Nephron progenitor cell (in vitro differentiated cells): Measurements from ENCODE around the gene MLX.
A peak's percentile ranks its signal among the peaks of the same experiment; 100 is the strongest.

ENCODE experiments used
- DNase-seq: peaks from one replicate; pipeline ENCODE4 v3.0.0; 2021
- H3K27ac Mint-ChIP-seq: 2 replicates; pipeline ENCODE4 v1.8.0; 2021; ENCODE audit warnings: mild to moderate bottlenecking, moderate library complexity, mixed read lengths
- H3K27me3 Mint-ChIP-seq: 2 replicates; pipeline ENCODE4 v1.8.0; 2021; ENCODE audit warnings: mild to moderate bottlenecking, low read depth, mixed read lengths; ENCODE audit not compliant: poor library complexity
- H3K36me3 Mint-ChIP-seq: 2 replicates; pipeline ENCODE4 v1.8.0; 2021; ENCODE audit warnings: low read depth, mixed read lengths
- H3K4me1 Mint-ChIP-seq: 2 replicates; pipeline ENCODE4 v1.8.0; 2021; ENCODE audit warnings: mixed read lengths
- H3K4me3 Mint-ChIP-seq: 2 replicates; pipeline ENCODE4 v1.8.0; 2021; ENCODE audit warnings: mild to moderate bottlenecking, moderate library complexity, mixed read lengths
- H3K9me3 Mint-ChIP-seq: 2 replicates; pipeline ENCODE4 v1.8.0; 2021; ENCODE audit warnings: mild to moderate bottlenecking, moderate library complexity, mixed read lengths
- TF ChIP-seq, protein P1 (sequence below): fragments of 200-600 bp; sonication (generic); IDR thresholded peaks from 2 replicates; pipeline ENCODE4 v1.5.0; 2021; ENCODE audit warnings: antibody characterized with exemption

Gene MLX

DNA sequence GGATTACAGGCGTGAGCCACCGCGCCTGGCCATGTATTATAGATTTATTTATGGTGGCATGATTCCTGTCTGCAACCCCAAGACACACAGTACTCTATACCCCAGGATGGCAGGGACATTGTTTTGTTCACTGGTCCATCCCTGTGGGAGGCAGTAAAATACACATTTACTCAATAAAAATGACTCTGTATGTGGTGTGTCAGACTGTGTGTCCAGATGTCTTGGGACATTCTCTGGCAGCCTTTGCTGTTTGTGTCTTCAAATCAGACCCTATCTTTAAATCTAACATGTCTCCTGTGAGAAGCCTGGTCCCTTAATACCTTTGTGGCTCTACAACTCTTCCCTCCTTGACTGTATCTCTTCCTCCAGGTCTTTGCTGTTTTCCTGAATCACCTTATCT lies 6.7 kb upstream of the MLX start:
- Mint-ChIP-seq H3K36me3 (no peaks in the 10 kb centered on the region), H3K4me3 (peak overlapping the region; percentile 70), H3K9me3 (no peaks in the 10 kb centered on the region), H3K27me3 (no peaks in the 10 kb centered on the region), H3K4me1 (peaks cover 51% of the 10 kb centered on the region), H3K27ac (peak overlapping the region; percentile 40)
- DNase-seq = no peak
- TF ChIP-seq, protein P1, sequence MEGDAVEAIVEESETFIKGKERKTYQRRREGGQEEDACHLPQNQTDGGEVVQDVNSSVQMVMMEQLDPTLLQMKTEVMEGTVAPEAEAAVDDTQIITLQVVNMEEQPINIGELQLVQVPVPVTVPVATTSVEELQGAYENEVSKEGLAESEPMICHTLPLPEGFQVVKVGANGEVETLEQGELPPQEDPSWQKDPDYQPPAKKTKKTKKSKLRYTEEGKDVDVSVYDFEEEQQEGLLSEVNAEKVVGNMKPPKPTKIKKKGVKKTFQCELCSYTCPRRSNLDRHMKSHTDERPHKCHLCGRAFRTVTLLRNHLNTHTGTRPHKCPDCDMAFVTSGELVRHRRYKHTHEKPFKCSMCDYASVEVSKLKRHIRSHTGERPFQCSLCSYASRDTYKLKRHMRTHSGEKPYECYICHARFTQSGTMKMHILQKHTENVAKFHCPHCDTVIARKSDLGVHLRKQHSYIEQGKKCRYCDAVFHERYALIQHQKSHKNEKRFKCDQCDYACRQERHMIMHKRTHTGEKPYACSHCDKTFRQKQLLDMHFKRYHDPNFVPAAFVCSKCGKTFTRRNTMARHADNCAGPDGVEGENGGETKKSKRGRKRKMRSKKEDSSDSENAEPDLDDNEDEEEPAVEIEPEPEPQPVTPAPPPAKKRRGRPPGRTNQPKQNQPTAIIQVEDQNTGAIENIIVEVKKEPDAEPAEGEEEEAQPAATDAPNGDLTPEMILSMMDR = no peak

DNA sequence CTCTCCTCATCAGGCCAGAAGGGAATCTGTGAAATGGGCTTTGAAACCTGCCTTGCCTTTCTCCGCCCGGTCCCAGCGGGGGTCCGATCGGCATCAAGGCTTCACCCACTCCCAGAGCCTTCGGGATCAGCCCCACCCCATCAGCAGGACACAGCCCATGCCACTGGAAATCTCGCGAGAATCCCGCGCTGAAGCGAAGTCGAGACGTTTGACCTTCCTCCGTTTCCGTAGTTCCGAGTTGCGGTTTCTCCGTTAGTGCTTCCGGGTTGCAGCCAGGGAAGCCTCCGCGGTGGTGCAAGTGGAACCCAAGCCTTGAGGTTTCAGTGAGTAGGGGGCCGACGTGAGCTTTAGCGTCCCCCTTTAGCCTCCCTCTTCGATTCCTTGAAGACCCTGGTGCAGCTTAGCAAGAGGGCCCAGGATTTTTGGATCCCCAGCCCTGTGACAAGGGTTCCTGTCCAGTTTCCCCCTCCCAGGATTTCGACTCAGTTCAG lies 5.0 kb upstream of the MLX start, which contains the start of gene COASY:
Gene COASY, plus strand, starts transcription at position 252 of the 491 bp plus-strand sequence. CDS start 475 bp downstream, outside the sequence.
- Mint-ChIP-seq H3K9me3 (no peaks in the 10 kb centered on the region), H3K4me3 (peak within 1 kb of the TSS; percentile 90), H3K27ac (peak within 1 kb of the TSS; percentile 85), H3K4me1 (peaks cover 40% of the 10 kb centered on the region), H3K36me3 (no peaks in the 10 kb centered on the region), H3K27me3 (no peaks in the 10 kb centered on the region)
- TF ChIP-seq, protein P1 = no peak
- peak; percentile 85 for DNase-seq

DNA sequence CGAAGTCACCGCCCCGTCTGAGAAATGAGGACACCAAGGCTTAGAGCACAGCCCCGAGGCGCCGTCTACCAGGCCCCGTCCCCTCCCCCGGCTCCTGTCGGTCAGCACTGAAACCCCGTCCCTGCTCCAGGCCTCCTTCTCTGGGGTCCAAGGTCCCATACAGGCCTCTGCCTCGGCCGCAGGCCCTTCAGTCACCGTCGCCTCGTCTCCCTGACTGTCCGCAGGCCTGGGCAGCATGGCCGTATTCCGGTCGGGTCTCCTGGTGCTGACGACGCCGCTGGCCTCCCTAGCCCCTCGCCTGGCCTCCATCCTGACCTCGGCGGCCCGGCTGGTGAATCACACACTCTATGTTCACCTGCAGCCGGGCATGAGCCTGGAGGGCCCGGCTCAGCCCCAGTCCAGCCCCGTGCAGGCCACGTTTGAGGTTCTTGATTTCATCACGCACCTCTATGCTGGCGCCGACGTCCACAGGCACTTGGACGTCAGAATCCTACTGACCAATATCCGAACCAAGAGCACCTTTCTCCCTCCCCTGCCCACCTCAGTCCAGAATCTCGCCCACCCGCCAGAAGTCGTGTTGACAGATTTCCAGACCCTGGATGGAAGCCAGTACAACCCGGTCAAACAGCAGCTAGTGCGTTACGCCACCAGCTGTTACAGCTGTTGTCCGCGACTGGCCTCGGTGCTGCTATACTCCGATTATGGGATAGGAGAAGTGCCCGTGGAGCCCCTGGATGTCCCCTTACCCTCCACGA lies 4.3 kb upstream of the MLX start:
- H3K9me3 Mint-ChIP-seq = no peaks in the 10 kb centered on the region
- DNase-seq = peak; percentile 46
- H3K27me3 Mint-ChIP-seq = no peaks in the 10 kb centered on the region
- peaks cover 36% of the 10 kb centered on the region for H3K4me1 Mint-ChIP-seq
- peak overlapping the region; percentile 85 for H3K27ac Mint-ChIP-seq
- peaks cover under 1% of the 10 kb centered on the region for H3K36me3 Mint-ChIP-seq
- TF ChIP-seq, protein P1 = no peak
- H3K4me3 Mint-ChIP-seq = peak overlapping the region; percentile 90

DNA sequence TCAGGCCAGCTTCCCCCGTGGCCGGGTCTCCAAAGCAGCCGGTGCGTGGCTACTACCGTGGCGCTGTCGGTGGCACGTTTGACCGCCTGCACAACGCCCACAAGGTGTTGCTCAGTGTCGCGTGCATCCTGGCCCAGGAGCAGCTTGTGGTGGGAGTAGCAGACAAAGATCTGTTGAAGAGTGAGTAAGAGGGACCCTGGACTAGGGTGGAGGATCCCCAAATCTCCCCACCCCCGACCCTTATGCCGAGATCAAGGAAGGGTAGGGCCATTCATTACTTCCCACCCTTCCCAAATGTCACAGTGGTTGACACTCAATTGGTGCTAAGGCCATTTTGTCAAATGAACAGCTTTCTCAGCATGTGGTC lies 3.8 kb upstream of the MLX start:
- Mint-ChIP-seq H3K27me3 (no peaks in the 10 kb centered on the region), H3K4me1 (peaks cover 41% of the 10 kb centered on the region), H3K27ac (peak overlapping the region; percentile 85), H3K36me3 (peaks cover 5% of the 10 kb centered on the region), H3K4me3 (peak overlapping the region; percentile 90), H3K9me3 (no peaks in the 10 kb centered on the region)
- DNase-seq = no peak
- TF ChIP-seq, protein P1 = no peak

DNA sequence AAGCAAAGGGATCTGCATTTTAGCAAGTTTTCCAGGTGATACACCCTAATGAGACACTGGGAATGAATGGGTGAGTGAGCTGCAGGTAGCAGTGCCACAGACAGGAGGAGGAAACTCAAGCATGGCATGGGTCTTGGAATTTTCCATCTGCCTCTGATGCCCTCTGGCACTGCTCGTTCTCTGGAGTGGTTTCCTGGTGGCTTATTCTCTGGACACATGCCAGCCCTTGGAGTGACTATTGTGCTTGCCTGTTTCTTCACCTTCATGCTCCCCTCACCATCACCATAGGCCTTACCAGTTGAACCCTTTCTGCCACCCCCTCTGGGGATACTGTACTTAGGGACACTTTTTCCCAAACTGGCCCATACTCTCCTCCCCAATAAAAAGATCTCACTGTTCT lies 3.4 kb upstream of the MLX start:
- Mint-ChIP-seq H3K27ac (peak overlapping the region; percentile 61), H3K9me3 (no peaks in the 10 kb centered on the region), H3K27me3 (no peaks in the 10 kb centered on the region), H3K36me3 (peaks cover 5% of the 10 kb centered on the region), H3K4me3 (peak overlapping the region; percentile 90), H3K4me1 (peaks cover 41% of the 10 kb centered on the region)
- TF ChIP-seq, protein P1 = no peak
- DNase-seq = no peak

DNA sequence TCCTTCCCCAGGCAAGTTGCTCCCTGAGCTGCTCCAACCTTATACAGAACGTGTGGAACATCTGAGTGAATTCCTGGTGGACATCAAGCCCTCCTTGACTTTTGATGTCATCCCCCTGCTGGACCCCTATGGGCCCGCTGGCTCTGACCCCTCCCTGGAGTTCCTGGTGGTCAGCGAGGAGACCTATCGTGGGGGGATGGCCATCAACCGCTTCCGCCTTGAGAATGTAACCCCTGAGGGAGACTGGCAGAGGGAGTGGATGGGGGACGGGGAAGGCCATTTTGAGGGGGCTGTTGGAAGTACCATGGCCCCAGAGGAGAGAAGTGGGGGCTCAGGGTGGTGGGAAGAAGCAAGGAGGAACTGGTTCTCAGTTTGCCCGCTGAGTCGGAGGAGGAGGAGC lies 3.0 kb upstream of the MLX start:
- TF ChIP-seq, protein P1 = no peak
- H3K27ac Mint-ChIP-seq = no peak overlapping the region

More for the DNA sequence above, 3.0 kb upstream of the MLX start:
- no peak for DNase-seq
- Mint-ChIP-seq H3K4me1 (peaks cover 41% of the 10 kb centered on the region), H3K4me3 (peak overlapping the region; percentile 90), H3K36me3 (peaks cover 5% of the 10 kb centered on the region), H3K9me3 (no peaks in the 10 kb centered on the region), H3K27me3 (no peaks in the 10 kb centered on the region)
